ENCODE measurements around the gene SOX2. TPM values are rescaled to one million over a fixed set of nuclear protein-coding genes. Genes with fewer than 3 reads are reported as not detected.

The SOX2 gene
- total and polyA plus RNA-seq, 12 donors, result 0.10 to 0.88 (median 0.13) TPM; not detected in 3

- 6 to 12% methylated on average over 17 of the region's 17 CpGs for WGBS, 2 donors
- DNase-seq (peak; percentile 24 to 65), ATAC-seq (peak in 7 of 8 donors; percentile 70 to 80 (median 77))
- peaks cover 6 to 38% (median 18%) of the 10 kb centered on the region in 9 donors for H3K4me1 ChIP-seq
- peak overlapping the region in 3 of 10 donors; percentile 3 to 25 (median 16) for H3K4me3 ChIP-seq
- no peaks in the 10 kb centered on the region for H3K36me3 ChIP-seq
- H3K9me3 ChIP-seq, result no peaks in the 10 kb centered on the region
- H3K27me3 ChIP-seq, result peaks cover 39 to 99% (median 99%) of the 10 kb centered on the region in 7 donors
- no peak overlapping the region for H3K27ac ChIP-seq
- TF ChIP-seq, protein P1, sequence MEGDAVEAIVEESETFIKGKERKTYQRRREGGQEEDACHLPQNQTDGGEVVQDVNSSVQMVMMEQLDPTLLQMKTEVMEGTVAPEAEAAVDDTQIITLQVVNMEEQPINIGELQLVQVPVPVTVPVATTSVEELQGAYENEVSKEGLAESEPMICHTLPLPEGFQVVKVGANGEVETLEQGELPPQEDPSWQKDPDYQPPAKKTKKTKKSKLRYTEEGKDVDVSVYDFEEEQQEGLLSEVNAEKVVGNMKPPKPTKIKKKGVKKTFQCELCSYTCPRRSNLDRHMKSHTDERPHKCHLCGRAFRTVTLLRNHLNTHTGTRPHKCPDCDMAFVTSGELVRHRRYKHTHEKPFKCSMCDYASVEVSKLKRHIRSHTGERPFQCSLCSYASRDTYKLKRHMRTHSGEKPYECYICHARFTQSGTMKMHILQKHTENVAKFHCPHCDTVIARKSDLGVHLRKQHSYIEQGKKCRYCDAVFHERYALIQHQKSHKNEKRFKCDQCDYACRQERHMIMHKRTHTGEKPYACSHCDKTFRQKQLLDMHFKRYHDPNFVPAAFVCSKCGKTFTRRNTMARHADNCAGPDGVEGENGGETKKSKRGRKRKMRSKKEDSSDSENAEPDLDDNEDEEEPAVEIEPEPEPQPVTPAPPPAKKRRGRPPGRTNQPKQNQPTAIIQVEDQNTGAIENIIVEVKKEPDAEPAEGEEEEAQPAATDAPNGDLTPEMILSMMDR (IDR thresholded peaks at IDR 0.05), result peak; percentile 61 to 86 (median 84)
- intact Hi-C loops (cut with DNase I), result loop anchor here in 9 of 10 donors (1.0 to 10.0 kb wide), 8 partner anchors 368 to 984 kb away; no protein-coding TSS in a partner anchor
Measured at GRCh38 chr3:181700168-181701087, 11.3 kb upstream of the SOX2 start.

DNA sequence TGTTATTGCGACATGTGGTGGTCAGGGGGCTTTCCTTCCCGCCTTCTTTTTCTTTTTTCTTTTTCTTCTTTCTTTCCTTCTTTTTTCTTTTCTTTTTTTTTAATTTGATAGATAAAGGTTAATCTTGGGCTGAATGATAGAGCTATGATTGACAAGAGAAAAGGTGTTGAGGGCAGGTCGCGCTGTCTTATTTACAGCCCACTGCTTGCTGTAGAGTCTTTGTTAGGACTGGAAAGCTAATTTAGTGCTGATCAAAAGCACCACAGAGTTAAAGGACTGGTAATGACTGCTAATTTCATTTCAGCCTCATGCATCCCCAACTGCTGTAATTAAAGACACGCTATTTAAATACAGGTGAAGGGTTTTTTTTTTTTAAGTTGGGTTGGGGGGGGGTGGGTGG, 10.6 kb upstream of the SOX2 start:
- intact Hi-C loops (cut with DNase I), result loop anchor here in 7 of 10 donors (2.0 to 10.0 kb wide), 7 partner anchors 369 to 984 kb away; no protein-coding TSS in a partner anchor
- no peaks in the 10 kb centered on the region for H3K9me3 ChIP-seq
- TF ChIP-seq, protein P1 (IDR thresholded peaks at IDR 0.05), result no peak
- peaks cover 0 to 32% (median 11%) of the 10 kb centered on the region in 9 donors for H3K4me1 ChIP-seq
- H3K4me3 ChIP-seq, result no peak overlapping the region
- H3K27me3 ChIP-seq, result peaks cover 43 to 99% (median 99%) of the 10 kb centered on the region in 7 donors
- no peak for DNase-seq
- no peaks in the 10 kb centered on the region for H3K36me3 ChIP-seq
- no peak for ATAC-seq
- no peak overlapping the region for H3K27ac ChIP-seq
- WGBS, 2 donors, result 10% methylated on average over 5 of the region's 5 CpGs

DNA sequence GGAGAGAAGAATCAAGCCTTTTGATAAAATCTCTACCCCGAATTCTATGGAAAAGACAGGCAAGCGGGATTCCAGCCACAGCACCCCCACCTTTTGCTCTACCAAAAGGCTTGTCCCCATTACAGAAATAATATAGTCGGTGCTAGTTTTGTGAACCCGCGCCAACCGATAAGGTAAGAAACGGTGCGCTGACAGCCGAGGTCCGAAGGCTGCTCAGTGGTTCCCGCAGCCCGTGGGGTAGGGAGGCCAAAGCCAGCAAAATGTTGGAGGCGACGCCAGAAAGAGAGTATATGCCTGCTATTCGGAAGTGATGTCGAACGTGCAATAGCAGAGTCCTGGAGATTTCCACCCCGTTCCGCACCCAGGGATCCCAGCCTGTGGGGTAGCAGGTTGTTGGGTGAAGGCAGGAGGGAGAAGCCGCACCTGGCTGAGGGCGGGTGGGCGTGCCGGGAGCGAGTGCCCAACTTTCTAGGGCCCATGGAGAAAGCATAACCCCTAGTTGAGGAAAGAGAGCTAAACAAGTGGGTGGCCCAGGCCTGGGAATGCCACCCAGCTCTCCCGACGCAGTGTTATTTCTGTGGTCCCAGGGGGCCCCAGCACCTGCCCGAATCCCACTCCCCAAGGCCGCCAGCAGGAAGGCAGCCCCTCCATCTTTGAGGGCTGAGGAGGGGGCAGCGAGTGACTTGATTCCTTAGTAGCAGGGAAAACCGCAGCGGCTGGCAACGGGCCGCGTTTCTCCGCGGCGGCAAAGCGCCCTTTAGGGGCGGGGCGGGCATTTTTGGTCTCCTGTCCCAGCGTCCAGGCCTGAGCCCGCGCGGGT, 7.9 kb upstream of the SOX2 start:
- Histone ChIP-seq H3K27ac (no peak overlapping the region), H3K4me1 (peaks cover 0 to 28% (median 6%) of the 10 kb centered on the region in 9 donors), H3K27me3 (peaks cover 37 to 99% (median 99%) of the 10 kb centered on the region in 7 donors), H3K4me3 (no peak overlapping the region), H3K9me3 (no peaks in the 10 kb centered on the region), H3K36me3 (no peaks in the 10 kb centered on the region)
- WGBS, 2 donors, result 2 to 4% methylated on average over 44 of the region's 44 CpGs
- TF ChIP-seq, protein P1 (IDR thresholded peaks at IDR 0.05), result no peak
- DNase-seq, result no peak
- intact Hi-C loops (cut with DNase I), result loop anchor here in 5 of 10 donors (5.0 to 10.0 kb wide), 5 partner anchors 372 to 981 kb away; no protein-coding TSS in a partner anchor
- no peak for ATAC-seq
